Activated T-helper 1 cell treated with Interleukin-2 at 50 U/mL for 16 hours (primary cell): Measurements from ENCODE around the gene PAK2.
"Not testable (repeated sequence)": the region's sequence is repeated elsewhere in the genome, so short reads cannot be mapped to it uniquely, and the experiment has no call there.

ENCODE experiments used
- DNase-seq: peaks from one replicate; pipeline ENCODE4 v3.0.0-alpha.2; 2020; ENCODE audit warnings: low read depth

PAK2 gene

DNA sequence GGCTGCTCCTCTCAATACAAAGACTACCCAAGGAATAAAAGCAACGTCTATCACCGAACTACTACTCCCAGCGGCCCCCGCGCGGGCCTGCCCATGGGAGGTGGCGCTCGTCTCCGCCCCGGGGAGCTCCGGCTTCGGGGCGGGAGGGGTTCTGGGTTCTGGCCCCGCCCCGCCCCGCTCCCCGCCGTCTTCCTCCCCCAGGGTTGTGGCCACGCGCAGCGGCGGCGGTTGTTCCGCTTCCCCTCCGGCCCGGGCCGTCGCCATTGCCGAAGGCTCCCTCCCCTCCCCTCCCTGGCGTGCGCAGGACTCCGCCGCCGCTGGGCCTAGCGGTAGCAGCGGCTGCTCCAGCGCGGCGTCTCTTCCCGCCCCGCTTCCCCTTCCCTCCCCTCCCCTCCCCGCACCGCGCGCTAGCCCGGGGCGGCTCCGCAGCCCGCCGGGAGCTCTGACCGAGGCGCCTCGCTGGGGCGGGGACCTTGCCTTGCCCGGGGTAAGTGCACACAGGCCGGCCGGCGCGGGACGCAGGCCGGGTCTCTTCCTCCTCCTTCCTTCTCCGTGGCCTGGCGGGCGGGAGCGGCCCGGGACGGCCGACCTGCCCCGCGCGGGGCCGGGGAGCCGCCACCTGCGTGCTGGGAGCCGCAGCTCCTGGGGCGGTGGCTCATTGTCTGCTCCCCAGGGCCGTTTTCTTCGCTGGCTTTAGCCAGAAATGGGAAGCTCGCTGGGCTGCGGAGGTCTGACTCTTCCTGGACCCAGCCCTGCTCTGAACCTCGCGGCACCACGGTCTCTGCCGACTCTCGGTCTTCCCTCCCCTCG is at the start of gene PAK2:
PAK2 (plus strand) TSS at position 187 of the 810 bp plus-strand sequence. CDS start 42,790 bp downstream, outside the sequence.
- peak; percentile 87 for DNase-seq

DNA sequence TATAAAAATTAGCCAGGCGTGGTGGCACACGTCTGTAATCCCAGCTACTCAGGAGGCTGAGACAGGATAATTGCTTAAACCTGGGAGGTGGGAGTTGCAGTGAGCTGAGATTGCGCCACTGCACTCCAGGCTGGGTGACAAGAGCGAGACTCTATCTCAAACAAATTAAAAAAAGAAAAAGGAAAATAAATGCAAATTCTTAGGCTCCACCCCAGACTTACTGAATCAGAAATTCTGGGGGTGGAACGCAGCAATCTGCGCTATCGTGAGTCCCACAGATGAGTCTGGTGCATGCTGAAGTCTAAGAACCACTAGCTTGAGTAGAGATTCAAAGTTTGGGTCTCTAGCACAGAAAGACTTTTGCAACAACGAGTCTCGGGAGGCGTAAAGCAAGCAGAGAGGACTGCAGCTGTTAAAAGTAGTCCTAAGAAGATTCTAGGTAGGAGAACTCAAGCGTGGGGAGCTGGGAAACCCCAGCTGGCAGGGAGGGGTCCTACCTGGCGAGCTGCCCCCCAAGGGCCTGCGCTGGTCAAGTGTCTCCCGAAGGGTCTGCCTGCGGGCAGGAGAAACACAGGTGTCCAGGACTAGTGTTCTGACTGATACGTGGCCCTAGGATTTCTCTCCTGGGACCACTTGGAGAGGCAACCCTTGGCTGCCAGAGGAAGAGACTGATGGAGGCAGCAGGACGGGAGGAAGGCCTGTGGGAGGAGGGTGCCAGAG is 49.6 kb upstream of the PAK2 start:
- no peak for DNase-seq

- DNase-seq = no peak
These were observed 48.3 kb upstream of the PAK2 start for GRCh38 chr3:196691386-196691785.

DNA sequence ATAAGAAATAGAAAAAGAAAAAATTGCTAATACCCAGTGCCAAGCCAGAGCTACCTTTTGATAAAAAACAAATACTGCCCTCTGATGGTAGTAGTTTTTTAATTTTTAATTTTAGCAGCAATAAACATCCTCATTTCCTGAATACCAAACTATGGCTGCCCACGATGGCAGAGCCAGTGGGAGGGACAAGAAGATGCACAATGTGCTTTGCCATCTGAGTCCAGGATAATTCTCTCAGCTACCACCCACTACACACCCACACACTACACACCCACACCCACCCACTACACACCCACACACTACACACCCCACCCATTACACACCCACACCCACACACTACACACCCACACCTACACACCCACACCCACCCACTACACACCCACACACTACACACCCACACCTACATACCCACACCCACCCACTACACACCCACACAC is 45.4 kb upstream of the PAK2 start:
- DNase-seq = no peak

DNA sequence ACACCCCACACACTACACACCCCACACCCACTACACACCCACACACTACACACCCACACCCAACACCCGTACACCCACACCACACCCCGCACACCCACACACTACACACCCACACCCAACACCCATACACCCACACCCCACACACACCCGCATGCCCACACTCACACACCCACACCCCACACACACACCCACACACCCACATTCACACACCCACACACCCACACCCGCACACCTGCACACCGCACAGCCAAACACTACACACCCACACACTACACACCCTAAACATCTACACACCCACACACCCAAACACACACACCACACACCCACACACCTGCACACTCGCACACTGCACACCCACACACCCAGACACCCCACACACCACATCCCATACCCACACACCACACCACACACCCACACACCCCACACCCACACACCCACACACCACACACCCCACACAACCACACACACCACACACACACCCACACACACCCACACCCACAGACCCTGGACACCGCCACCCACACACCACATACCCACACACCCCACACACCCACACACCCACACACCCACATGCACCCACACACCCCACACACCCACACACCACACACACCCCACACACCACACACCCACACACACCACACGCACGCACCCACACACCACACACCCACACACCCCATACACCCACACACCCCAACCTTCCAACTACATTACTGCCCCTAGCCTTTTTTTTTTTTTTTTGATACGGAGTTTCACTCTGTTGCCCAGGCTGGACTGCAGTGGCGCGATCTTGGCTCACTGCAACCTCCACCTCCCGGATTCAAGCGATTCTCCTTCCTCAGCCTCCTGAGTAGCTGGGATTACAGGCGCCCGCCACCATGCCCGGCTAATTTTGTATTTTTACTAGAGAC is 44.5 kb upstream of the PAK2 start:
- DNase-seq = no peak

GRCh38 chr3:196695849-196696226 is 43.8 kb upstream of the PAK2 start:
- DNase-seq = no peak

- no peak for DNase-seq
These were observed 42.4 kb upstream of the PAK2 start for GRCh38 chr3:196697270-196697669.

DNA sequence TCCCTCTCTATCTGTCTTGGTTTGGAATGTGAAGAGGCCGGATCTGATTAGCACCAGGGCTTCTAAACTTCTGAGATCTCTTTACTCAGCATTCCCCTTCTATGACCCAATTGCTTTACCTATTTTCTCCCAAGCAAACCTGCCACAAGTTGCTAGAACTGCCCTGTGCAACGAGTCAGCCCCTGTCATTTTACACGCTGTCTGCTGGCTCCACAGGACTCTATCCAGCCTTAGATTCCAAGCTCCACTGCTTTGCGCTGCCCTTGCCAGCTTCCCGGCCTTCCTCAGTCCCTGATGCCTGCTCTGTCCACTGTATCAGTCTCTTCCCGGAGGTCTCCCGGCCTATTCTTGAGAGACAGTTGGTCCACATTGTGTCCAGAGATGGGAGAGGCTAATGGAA is 39.9 kb upstream of the PAK2 start:
- no peak for DNase-seq

GRCh38 chr3:196700801-196701200 is 38.9 kb upstream of the PAK2 start:
- no peak for DNase-seq

DNA sequence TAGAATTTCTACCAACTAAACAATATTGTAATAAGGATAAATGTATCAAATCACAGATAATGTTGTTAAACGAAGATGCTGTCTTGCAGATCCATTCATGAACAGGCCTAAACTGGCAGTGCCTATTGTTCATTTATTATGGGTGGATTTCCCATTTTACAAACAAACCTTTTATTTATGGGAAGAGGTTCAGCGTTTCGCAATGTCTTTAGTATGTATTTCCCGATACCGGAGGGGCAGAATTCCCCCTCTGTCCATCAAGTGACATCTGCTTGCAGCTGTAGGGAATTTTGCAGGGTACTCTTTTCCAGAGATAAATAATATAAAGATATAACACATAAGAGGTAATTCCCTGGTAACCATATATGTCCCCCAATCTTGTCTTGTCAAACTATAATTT is 33.3 kb upstream of the PAK2 start:
- DNase-seq = no peak

DNA sequence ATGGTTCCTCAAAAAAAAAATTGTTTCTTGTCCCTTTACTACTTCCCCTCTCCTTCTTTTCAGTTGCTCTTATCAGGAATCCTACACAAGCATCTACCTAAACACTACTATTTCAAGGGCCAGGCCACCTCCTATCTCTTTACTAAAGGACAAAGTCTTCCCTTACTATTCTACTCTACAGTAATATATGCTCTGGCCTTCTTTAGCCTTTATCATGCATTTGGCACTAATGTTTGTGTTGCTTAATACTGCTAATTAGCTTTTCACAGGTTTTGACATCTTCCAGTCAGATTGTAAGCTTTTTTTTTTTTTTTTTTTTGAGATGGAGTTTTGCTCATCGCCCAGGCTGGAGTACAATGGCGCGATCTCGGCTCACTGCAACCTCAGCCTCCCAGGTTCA is 32.9 kb upstream of the PAK2 start:
- no peak for DNase-seq

GRCh38 chr3:196707566-196707965 is 32.1 kb upstream of the PAK2 start:
- no peak for DNase-seq

DNA sequence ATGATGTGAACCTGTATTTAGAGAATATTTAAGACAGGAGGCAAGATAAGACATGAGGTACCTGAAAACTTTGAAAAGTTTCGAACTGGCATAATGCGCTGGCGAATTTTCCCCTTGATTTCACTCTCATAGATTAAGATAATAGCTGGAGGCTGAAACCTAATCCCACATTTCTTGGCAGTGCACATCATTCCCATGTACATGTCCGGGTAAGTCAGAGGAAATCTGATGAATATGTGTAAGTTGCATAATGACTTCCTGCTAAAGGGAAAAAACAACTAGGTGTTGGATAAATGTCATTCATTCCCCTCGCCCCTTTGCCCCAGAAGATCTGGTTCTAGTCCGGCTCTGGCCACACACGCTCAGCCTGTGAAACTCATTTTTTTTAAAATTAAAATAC is 31.2 kb upstream of the PAK2 start:
- DNase-seq = no peak

DNA sequence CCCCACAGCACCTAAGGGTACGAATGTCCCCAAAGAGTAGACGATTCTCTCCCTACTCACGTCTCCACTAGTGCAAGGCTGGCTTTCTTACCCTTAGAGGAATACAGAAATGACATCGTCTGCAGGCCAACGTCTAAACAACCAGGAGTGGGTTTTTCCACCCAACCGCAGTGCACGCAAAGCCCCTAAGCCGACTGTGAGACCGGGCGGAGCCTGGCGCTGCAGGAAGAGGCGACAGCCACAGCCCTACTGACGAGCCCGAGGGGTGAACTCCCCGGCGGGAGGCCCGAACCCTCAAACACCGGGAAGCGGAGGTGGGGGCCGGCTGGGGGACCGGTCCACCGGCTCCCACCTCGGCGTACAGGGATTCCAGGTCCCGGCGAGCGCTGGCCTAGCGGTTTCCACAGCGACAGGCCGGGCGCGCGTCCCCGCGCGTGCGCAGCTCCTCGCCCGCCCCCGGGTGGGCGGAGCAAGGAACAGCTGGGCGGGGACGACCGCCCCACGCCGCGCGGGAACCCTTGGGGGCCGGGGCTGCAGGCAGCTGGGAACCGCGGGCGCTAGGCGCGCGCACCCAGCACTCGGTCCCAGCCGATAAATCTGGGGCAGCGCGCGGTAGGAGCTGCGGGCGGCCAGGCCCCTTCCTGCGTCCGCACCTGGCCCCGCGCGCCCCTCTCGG is 27.7 kb upstream of the PAK2 start, which contains the start of the genes CEP19 and PIGX:
CEP19 (minus strand) TSS at position 413 of the 676 bp plus-strand sequence. CDS start 3,593 bp downstream, outside the sequence.
PIGX (plus strand) TSS at position 540 of the 676 bp plus-strand sequence.
- peak; percentile 81 for DNase-seq

DNA sequence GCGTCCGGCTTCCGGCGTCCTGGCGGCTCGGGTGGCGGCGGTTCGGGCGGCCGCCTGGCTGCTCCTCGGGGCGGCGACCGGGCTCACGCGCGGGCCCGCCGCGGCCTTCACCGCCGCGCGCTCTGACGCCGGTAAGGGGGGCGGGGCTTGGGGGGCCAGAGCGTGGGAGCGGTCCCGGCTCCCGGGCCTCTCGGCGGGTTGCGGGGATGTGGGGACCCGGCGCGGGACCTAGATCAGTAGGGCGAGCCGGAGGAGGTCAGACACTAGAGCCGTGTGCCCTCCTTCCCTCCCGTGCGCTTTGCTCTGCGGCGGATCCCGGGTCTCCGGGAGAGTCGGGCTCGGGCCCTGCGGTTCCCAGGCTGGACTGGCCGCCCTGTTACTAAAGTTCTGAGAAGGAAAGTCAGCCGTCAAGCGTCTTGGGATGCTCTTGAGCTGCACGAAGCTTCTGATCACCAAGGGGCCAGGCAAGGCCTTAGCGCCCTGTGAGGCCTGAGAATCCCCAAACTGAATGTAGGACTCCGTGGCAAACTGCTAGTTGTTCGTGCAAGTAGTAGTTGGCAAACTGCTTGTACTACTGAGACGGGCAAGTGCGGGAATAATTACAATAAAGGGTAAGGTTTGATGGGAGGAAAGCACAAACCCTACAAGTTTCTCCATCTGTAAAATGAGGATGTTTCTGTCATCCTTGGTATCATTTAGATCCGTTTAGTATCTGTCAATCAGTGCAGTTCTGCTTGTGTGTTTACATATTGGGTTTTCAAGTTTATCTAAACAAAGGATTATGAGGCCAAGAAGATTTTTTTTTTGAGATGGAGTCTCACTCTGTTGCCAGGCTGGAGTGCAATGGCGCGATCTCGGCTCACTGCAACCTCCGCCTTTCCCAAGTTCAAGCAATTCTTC is 26.9 kb upstream of the PAK2 start:
- DNase-seq = peak; percentile 56

DNA sequence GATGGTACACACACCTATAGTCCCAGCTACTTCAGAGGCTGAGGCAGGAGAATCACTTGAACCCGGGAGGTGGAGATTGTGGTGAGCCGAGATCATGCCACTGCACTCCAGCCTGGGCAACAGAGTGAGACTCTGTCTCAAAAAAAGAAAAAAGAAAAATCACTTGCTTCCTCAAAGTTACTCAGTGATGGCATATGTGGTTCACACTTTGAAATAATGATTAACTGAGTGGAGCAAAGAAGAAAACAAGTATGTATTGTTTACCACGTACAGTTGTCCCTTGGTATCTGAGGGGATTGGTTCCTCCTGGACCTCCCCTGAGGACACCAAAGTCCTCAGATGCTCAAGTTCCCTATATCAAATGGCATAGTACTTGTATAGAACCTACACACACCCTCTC is 22.5 kb upstream of the PAK2 start:
- DNase-seq = not testable (repeated sequence)

DNA sequence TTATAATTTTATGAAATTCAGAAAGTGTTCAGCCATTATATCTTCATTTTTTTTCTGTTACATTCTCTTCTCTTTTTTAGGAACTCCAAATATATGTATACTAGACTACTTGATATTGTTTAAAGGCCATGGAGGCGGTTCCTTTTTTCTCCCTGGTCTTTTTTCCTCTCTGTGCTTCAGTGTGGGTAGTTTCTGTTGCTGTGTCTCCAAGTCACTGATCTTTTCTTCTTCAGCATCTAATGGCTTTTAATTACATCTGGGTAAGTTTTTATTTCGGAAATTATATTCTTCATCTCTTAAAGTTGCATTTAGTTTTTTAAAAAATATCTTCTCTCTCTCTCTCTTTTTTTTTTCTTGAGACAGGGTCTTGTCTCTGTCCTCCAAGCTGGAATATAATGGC is 18.6 kb upstream of the PAK2 start:
- DNase-seq = no peak

DNA sequence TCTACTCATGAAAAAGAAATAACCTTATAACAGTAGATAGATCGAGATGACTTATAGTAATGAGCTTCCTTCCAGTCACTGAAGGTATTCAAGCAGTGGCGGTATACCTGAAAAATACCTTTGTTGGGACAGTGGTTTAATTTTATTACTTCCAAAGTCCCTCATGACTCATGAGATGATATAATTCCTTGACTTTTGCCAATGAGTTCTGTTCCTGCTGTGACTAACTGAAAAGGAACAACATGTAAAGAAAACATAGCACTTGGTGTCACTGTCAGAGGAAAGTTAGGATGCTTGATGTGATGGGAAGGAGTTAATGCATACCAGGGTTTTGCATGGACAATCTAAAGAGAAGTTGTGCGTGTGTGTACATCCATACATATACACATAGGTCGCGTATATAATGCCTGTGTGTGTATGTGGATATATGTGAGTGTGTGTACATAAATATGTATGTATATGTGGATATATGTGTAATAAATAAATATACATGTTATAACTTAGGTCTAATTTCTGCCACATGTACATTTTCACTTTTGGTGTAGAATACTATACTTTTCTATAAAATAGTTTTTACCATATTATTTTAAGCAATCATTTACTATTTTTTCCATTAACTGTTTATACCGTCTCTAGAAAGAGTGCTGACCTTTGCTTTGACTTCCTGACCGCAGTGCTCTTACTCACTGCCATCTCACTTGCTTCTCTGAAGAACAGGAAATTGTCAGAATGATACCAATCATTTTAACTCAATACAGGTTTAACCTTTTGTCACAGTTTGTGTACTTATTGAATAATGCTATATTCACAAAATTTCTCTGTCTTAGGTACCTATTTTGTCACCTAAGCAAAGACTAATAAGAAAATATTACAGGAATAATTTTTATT is 12.6 kb upstream of the PAK2 start:
- DNase-seq = no peak

- no peak for DNase-seq
These were observed 3.9 kb upstream of the PAK2 start for GRCh38 chr3:196735751-196736150.
